K562 (cell line): ENCODE data around the gene MBOAT2. TPM values are rescaled to one million over a fixed set of nuclear protein-coding genes. Genes with fewer than 3 reads are reported as not detected.
"Not testable (repeated sequence)": the region's sequence is repeated elsewhere in the genome, so short reads cannot be mapped to it uniquely, and the experiment has no call there.

ENCODE experiments used
- ATAC-seq: fragments of 200-7000 bp; cut with Tn5 transposase; 3 replicates; pipeline ENCODE4 v1.9.1; 2020; ENCODE audit warnings: moderate library complexity
- BruUV-seq: library from RNA; stranded (reverse); fragments of 400-500 nt; replicated peaks from 2 replicates; lab custom pipeline; 2021; lab: Mats Ljungman, UMichigan
- CTCF ChIA-PET: fragments of 300-600 bp; formaldehyde crosslinking; extraction: SDS; loops from one replicate; lab custom pipeline; 2021; ENCODE audit warnings: low intra/inter-chr PET ratio; lab: Yijun Ruan, JAX
- POLR2A ChIA-PET: fragments of 300-600, 350-650 bp; sonication (Branson Sonifier 250); formaldehyde crosslinking; extraction: SDS; loops from one replicate; lab custom pipeline; 2021; ENCODE audit warnings: antibody characterized with exemption, inconsistent platforms; lab: Yijun Ruan, JAX
- DNase-seq, 4 experiments: peaks; one replicate each; pipeline versions ENCODE4 v3.0.0 to v3.0.0-alpha.2; 2011 to 2018; ENCODE audit warnings: low spot score in 3 of 4, mixed read lengths in 3 of 4; ENCODE audit errors: extremely low read depth in 1 of 4
- FAIRE-seq: peaks from 2 replicates; lab custom pipeline; 2011; peaks lifted over from hg19 to GRCh38; lab: Jason Lieb, UNC
- H2AFZ ChIP-seq: 2 replicates; pipeline ENCODE4 v1.6.0; 2011; ENCODE audit warnings: low read depth, low read length, control low read depth, inconsistent platforms
- H3K27ac ChIP-seq: fragments of 200-600 bp; 3 replicates; pipeline ENCODE4 v1.8.0; 2011; ENCODE audit warnings: low read depth, mild to moderate bottlenecking, control low read depth, inconsistent platforms, low read length, moderate library complexity, mixed read lengths; ENCODE audit errors: extremely low read depth
- H3K27me3 ChIP-seq, 2 experiments: fragments of 300-600 bp in 1 of 2; 2 replicates in 1 of 2; 3 replicates in 1 of 2; pipeline versions ENCODE4 v1.6.0 to v1.8.0; 2011; ENCODE audit warnings: inconsistent platforms in 2 of 2, low read length in 2 of 2, mild to moderate bottlenecking in 1 of 2, mixed read lengths in 1 of 2, moderate library complexity in 1 of 2; ENCODE audit not compliant: control insufficient read depth in 2 of 2, insufficient read depth in 2 of 2
- H3K36me3 ChIP-seq: fragments of 300-600 bp; 3 replicates; pipeline ENCODE4 v1.8.0; 2011; ENCODE audit warnings: mild to moderate bottlenecking, low read length, inconsistent platforms; ENCODE audit not compliant: control insufficient read depth, insufficient read depth
- H3K4me1 ChIP-seq, 2 experiments: fragments of 200-600 bp in 1 of 2; replicated peaks in 1 of 2; 2 replicates in 1 of 2; 3 replicates in 1 of 2; pipeline versions ENCODE4 v1.5.1 to v1.8.0; 2011; ENCODE audit warnings: inconsistent platforms in 2 of 2, low read length in 2 of 2, mild to moderate bottlenecking in 1 of 2, mixed read lengths in 1 of 2, moderate library complexity in 1 of 2; ENCODE audit not compliant: control insufficient read depth in 2 of 2, insufficient read depth in 2 of 2
- H3K4me2 ChIP-seq: 2 replicates; pipeline ENCODE4 v1.6.1; 2011; ENCODE audit warnings: low read length, control low read depth, inconsistent platforms, mixed read lengths; ENCODE audit not compliant: insufficient read depth
- H3K4me3 ChIP-seq: fragments of 200-600 bp; sonication (generic), shearing (Covaris generic); 2 replicates; pipeline ENCODE4 v1.5.1; 2016; ENCODE audit warnings: control low read depth, inconsistent platforms
- H3K79me2 ChIP-seq: fragments of 200-600 bp; 3 replicates; pipeline ENCODE4 v1.8.0; 2011; ENCODE audit warnings: low read length, inconsistent platforms; ENCODE audit not compliant: control insufficient read depth, insufficient read depth
- H3K9ac ChIP-seq, 2 experiments: 2 replicates each; pipeline versions ENCODE4 v1.6.0 to v1.6.1; 2011; ENCODE audit warnings: low read depth in 2 of 2, low read length in 2 of 2, control low read depth in 1 of 2, inconsistent platforms in 1 of 2, mild to moderate bottlenecking in 1 of 2, mixed read lengths in 1 of 2; ENCODE audit not compliant: insufficient read depth in 1 of 2
- H3K9me1 ChIP-seq: one replicate; pipeline ENCODE4 v1.6.0; 2011; ENCODE audit warnings: inconsistent platforms, mild to moderate bottlenecking, low read length, moderate library complexity; ENCODE audit not compliant: control insufficient read depth, insufficient read depth
- H3K9me3 ChIP-seq: replicated peaks from 2 replicates; pipeline ENCODE4 v1.5.1; 2011; ENCODE audit warnings: low read depth, low read length, inconsistent platforms; ENCODE audit not compliant: control insufficient read depth, insufficient read depth
- H4K20me1 ChIP-seq: replicated peaks from 2 replicates; pipeline ENCODE4 v1.6.1; 2011; ENCODE audit warnings: low read length, inconsistent platforms, mixed read lengths; ENCODE audit not compliant: control insufficient read depth, insufficient read depth
- BCOR ChIP-seq: fragments of 450-650 bp; IDR thresholded peaks from 2 replicates; pipeline ENCODE4 v1.6.1; 2016
- KDM1A ChIP-seq, 2 experiments: fragments of 450-650 bp; IDR thresholded peaks; 2 replicates each; pipeline ENCODE4 v1.6.1; 2016; ENCODE audit warnings: mild to moderate bottlenecking in 2 of 2
- ZNF146 ChIP-seq: IDR thresholded peaks from one replicate; pipeline ENCODE4 v1.6.1; 2018; ENCODE audit warnings: missing compliant biosample characterization; ENCODE audit not compliant: unreplicated experiment
- WGBS: fragments of 100-300 bp; shearing (Covaris generic); methylation state at CpG from one replicate; pipeline ENCODE4 v1.1.6; 2016; ENCODE audit warnings: low coverage, mixed read lengths; ENCODE audit not compliant: insufficient coverage; ENCODE audit errors: missing lambda C conversion rate; 5-methylcytosine and 5-hydroxymethylcytosine counted together
- in situ Hi-C: fragments of 300-500 bp; cut with MboI; formaldehyde crosslinking; loops from 4 replicates; pipeline ENCODE4 v1.15.0; 2018; ENCODE audit warnings: inconsistent platforms, mixed read lengths
- intact Hi-C: fragments of 100-400 bp; cut with micrococcal nuclease; formaldehyde crosslinking; loops from 2 replicates; pipeline ENCODE4 v1.14.2; 2022
- polyA plus RNA-seq, 8 experiments: library from polyadenylated mRNA; depleted of rRNA in 4 of 8; stranded (reverse) in 5 of 8; unstranded in 3 of 8; fragments of >200 nt; fragmentation: Nextera tagmentation in 2 of 8; fragmentation: Illumina TruSeq in 1 of 8; extraction: Ambion mirVana in 2 of 8; extraction: Trizol in 1 of 8; gene quantifications; 2 replicates each; pipeline versions ENCODE4 v1.2.1 to v1.2.3, GENCODE V29; 2011 to 2014; ENCODE audit warnings: inconsistent platforms in 1 of 8, missing spikeins in 1 of 8
- total RNA-seq, 7 experiments: library from RNA; depleted of rRNA in 6 of 7; stranded (reverse); fragments of >200 nt in 6 of 7; fragmentation: Illumina TruSeq in 2 of 7; extraction: Trizol in 2 of 7; gene quantifications; 2 replicates each; pipeline versions ENCODE4 v1.2.1 to v1.2.3, GENCODE V29; 2011 to 2021; ENCODE audit warnings: low replicate concordance in 1 of 7
- TF ChIP-seq, protein P1 (sequence below): fragments of 450-650 bp; IDR thresholded peaks from 2 replicates; pipeline ENCODE4 v1.6.1; 2016; ENCODE audit warnings: mild to moderate bottlenecking

MBOAT2 gene
- total and polyA plus RNA-seq, 9 of the 15 experiments (the other 6 are each of a cell fraction or from before 2014, with no cell fraction given): 8.4 to 122 (median 27.6) TPM

DNA sequence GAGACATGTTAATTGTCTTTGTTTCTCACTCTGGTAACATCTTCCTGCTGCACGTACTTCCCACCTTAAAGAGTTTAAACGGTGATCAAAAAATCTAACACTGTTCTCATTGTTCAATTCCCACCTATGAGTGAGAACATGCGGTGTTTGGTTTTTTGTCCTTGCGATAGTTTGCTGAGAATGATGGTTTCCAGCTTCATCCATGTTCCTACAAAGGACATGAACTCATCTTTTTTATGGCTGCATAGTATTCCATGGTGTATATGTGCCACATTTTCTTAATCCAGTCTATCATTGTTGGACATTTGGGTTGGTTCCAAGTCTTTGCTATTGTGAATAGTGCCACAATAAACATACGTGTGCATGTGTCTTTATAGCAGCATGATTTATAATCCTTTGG lies 73.3 kb downstream of the MBOAT2 start:
- intact Hi-C loops, POLR2A ChIA-PET: not testable (repeated sequence)

More for the DNA sequence above, 73.3 kb downstream of the MBOAT2 start:
- ATAC-seq, BruUV-seq, DNase-seq, H3K9ac ChIP-seq, in situ Hi-C loops, H2AFZ ChIP-seq, H3K4me2 ChIP-seq, H3K9me3 ChIP-seq, H3K9me1 ChIP-seq, FAIRE-seq, CTCF ChIA-PET, H4K20me1 ChIP-seq, H3K4me3 ChIP-seq, H3K27ac ChIP-seq, H3K27me3 ChIP-seq: not testable (repeated sequence)
- WGBS: 100% methylated on average over 4 of the region's 5 CpGs
- Histone ChIP-seq H3K79me2 (peaks cover 28% of the 10 kb centered on the region), H3K4me1 (peaks cover 22 to 39% of the 10 kb centered on the region in 2 experiments; a peak in 4 of 5 replicates), H3K36me3 (peaks cover 31% of the 10 kb centered on the region)
- TF ChIP-seq ZNF146 (CRISPR knock-in tag): peak; percentile 42
- TF ChIP-seq, protein P1, sequence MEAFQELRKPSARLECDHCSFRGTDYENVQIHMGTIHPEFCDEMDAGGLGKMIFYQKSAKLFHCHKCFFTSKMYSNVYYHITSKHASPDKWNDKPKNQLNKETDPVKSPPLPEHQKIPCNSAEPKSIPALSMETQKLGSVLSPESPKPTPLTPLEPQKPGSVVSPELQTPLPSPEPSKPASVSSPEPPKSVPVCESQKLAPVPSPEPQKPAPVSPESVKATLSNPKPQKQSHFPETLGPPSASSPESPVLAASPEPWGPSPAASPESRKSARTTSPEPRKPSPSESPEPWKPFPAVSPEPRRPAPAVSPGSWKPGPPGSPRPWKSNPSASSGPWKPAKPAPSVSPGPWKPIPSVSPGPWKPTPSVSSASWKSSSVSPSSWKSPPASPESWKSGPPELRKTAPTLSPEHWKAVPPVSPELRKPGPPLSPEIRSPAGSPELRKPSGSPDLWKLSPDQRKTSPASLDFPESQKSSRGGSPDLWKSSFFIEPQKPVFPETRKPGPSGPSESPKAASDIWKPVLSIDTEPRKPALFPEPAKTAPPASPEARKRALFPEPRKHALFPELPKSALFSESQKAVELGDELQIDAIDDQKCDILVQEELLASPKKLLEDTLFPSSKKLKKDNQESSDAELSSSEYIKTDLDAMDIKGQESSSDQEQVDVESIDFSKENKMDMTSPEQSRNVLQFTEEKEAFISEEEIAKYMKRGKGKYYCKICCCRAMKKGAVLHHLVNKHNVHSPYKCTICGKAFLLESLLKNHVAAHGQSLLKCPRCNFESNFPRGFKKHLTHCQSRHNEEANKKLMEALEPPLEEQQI: 0 out of 2 replicates have a peak, but pooled peaks have one; percentile 14
- TF ChIP-seq KDM1A (IDR thresholded peaks at IDR 0.05): peak; percentile 51 to 60; a peak in 2 of 4 replicates
- TF ChIP-seq BCOR: peak; percentile 69
